Sigmoid colon (tissue), 7 donors: ENCODE data around the gene THRSP. TPM values are rescaled to one million over a fixed set of nuclear protein-coding genes. Genes with fewer than 3 reads are reported as not detected.

Source experiments
- DNase-seq: peaks from one replicate; pipeline ENCODE4 v3.0.0-alpha.2; 2019
- H3K27ac ChIP-seq, 4 donors: fragments of 200-600 bp; sonication (generic); one replicate each; pipeline ENCODE4 v1.5.1; 2016 to 2019; ENCODE audit warnings: mild to moderate bottlenecking in 1 of 4
- H3K27me3 ChIP-seq, 3 donors: fragments of 200-600 bp; sonication (generic); one replicate each; pipeline ENCODE4 v1.5.1; 2019; ENCODE audit warnings: mild to moderate bottlenecking in 1 of 3
- H3K36me3 ChIP-seq, 4 donors: fragments of 200-600 bp; sonication (generic); one replicate each; pipeline ENCODE4 v1.5.1; 2016 to 2019
- H3K4me1 ChIP-seq, 4 donors: fragments of 200-600 bp; sonication (generic); one replicate each; pipeline ENCODE4 v1.5.1; 2017 to 2019
- H3K4me3 ChIP-seq, 4 donors: fragments of 200-600 bp; sonication (generic); one replicate each; pipeline ENCODE4 v1.5.1; 2017 to 2019; ENCODE audit warnings: mild to moderate bottlenecking in 2 of 4, moderate library complexity in 1 of 4
- H3K9me3 ChIP-seq, 4 donors: fragments of 200-600 bp in 3 of 4; sonication (generic) in 3 of 4; one replicate each; pipeline versions ENCODE4 v1.5.1 to v1.6.1; 2013 to 2019
- EP300 ChIP-seq, 4 donors: sonication (generic); formaldehyde crosslinking; IDR thresholded peaks; one replicate each; pipeline ENCODE4 v1.6.1; 2017; ENCODE audit warnings: antibody characterized with exemption in 4 of 4
- POLR2A ChIP-seq, 2 donors: fragments of 450-650 bp; IDR thresholded peaks; one replicate each; pipeline ENCODE4 v1.6.1; 2016; ENCODE audit warnings: antibody characterized with exemption in 2 of 2, mild to moderate bottlenecking in 2 of 2, moderate library complexity in 2 of 2
- POLR2AphosphoS5 ChIP-seq, 4 donors: sonication (generic); formaldehyde crosslinking; IDR thresholded peaks; one replicate each; pipeline ENCODE4 v1.6.1; 2017; ENCODE audit warnings: antibody characterized with exemption in 4 of 4
- WGBS, 2 donors: extraction: QIAGEN DNeasy Blood & Tissue Kit; methylation state at CpG; one replicate each; pipeline ENCODE4 v1.1.7; 2013; 5-methylcytosine and 5-hydroxymethylcytosine counted together
- intact Hi-C: fragments of 100-400 bp; cut with DNase I; formaldehyde crosslinking; loops from one replicate; pipeline ENCODE4 v1.15.1; 2023
- polyA plus RNA-seq, 3 donors: library from polyadenylated mRNA; stranded (reverse); fragments of 200-250 nt; gene quantifications; one replicate each; pipeline ENCODE4 v1.2.3, GENCODE V29; 2013
- total RNA-seq, 4 donors: library from RNA; depleted of rRNA; stranded (reverse); fragments of >200 nt; gene quantifications; one replicate each; pipeline ENCODE4 v1.1.0, GENCODE V29; 2016
- TF ChIP-seq, protein P1 (sequence below), 4 experiments: fragments of 450-650 bp in 3 of 4; fragments of 200-600 bp in 1 of 4; IDR thresholded peaks; one replicate each; pipeline ENCODE4 v1.5.1; 2016 to 2019; ENCODE audit warnings: antibody characterized with exemption in 4 of 4, mild to moderate bottlenecking in 3 of 4, moderate library complexity in 2 of 4
- donor health status: healthy with polysubstance abuse.
- donor health status: Bipolar disorder and iron deficiency.
- donor health status: healthy.

The THRSP gene
- total and polyA plus RNA-seq, 7 donors = 1.8 to 3.4 TPM; not detected in 5

DNA sequence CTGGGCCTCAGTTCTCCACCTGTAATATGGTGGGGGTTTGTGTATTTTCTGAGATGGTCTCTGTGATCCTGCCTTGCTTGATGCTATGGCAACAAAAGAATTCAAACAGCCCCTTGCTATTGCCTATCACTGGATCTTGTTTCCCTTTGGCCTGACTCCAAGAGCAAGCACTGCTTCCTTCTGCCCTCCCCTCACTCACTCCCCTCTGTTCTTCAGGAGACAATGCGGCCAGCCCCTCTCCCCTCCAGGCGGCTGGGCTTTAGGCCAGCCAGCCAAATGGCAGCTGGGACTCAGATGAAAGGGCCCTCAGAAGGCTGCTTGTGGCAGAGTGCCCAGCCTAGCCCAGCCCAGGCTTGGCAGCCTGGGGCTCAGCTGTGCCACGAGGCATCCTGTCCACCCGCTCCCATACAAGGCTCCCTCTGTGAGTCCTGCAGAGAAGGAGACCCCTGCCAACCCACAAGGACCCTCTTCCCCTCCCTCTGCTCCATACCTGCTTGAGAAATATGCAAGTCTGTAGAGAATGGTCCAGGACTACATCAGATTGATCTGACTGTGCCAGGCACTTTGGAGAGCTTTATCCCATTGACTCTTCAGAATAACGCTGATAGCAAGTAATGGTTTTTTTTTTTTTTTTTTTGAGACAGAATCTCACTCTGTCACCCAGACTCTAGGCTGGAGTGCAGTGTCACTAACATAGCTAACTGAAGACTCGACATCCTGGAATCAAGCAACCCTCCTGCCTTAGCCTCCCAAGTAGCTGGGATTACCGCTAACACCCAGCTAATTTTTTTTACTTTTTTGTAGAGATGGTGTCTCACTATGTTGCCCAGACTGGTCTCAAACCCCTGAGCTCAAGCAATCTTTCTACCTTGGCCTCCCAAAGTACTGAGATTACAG, 33.0 kb upstream of the THRSP start:
- WGBS, 2 donors = 21 to 43% methylated on average over 7 of the region's 7 CpGs

DNA sequence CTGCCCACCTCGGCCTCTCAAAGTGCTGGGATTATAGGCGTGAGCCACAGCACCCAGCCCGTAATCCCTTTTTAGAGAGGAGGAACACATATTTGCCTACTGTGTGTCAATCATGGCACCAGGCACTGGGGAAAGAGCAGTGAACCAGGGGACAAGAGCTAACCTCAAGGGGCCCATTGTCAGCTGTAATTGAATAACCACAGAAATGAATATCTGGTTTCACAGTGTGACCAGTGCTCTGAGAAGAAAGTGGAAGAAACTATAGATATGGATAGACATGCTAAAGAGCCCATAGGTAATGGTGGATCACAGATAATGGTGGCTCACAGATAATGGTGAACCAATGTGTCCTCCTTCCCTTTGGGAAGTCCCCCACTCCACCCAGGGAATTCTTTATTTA, 32.0 kb upstream of the THRSP start:
- H3K4me3 ChIP-seq = no peak overlapping the region
- H3K27me3 ChIP-seq = no peaks in the 10 kb centered on the region
- H3K36me3 ChIP-seq = no peaks in the 10 kb centered on the region
- TF ChIP-seq, protein P1, sequence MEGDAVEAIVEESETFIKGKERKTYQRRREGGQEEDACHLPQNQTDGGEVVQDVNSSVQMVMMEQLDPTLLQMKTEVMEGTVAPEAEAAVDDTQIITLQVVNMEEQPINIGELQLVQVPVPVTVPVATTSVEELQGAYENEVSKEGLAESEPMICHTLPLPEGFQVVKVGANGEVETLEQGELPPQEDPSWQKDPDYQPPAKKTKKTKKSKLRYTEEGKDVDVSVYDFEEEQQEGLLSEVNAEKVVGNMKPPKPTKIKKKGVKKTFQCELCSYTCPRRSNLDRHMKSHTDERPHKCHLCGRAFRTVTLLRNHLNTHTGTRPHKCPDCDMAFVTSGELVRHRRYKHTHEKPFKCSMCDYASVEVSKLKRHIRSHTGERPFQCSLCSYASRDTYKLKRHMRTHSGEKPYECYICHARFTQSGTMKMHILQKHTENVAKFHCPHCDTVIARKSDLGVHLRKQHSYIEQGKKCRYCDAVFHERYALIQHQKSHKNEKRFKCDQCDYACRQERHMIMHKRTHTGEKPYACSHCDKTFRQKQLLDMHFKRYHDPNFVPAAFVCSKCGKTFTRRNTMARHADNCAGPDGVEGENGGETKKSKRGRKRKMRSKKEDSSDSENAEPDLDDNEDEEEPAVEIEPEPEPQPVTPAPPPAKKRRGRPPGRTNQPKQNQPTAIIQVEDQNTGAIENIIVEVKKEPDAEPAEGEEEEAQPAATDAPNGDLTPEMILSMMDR (IDR thresholded peaks at IDR 0.05) = no peak
- TF ChIP-seq POLR2A (IDR thresholded peaks at IDR 0.05) = no peak
- intact Hi-C loops = no loop called here
- H3K9me3 ChIP-seq = no peaks in the 10 kb centered on the region
- H3K27ac ChIP-seq = peak overlapping the region in 1 of 4 donors; percentile 48
- peaks cover 0 to 24% (median 15%) of the 10 kb centered on the region in 4 donors for H3K4me1 ChIP-seq
- 91 to 94% methylated on average over 3 of the region's 3 CpGs for WGBS, 2 donors
- DNase-seq = no peak

More for the DNA sequence above, 33.0 kb upstream of the THRSP start:
- intact Hi-C loops = no loop called here
- TF ChIP-seq POLR2AphosphoS5 (IDR thresholded peaks at IDR 0.05) (no peak), EP300 (IDR thresholded peaks at IDR 0.05) (no peak), POLR2A (IDR thresholded peaks at IDR 0.05) (no peak)
- TF ChIP-seq, protein P1 (IDR thresholded peaks at IDR 0.05) = no peak
- DNase-seq = peak; percentile 77
- no peaks in the 10 kb centered on the region for H3K36me3 ChIP-seq
- H3K9me3 ChIP-seq = no peaks in the 10 kb centered on the region
- H3K4me1 ChIP-seq = peaks cover 0 to 24% (median 15%) of the 10 kb centered on the region in 4 donors
- H3K4me3 ChIP-seq = no peak overlapping the region
- no peaks in the 10 kb centered on the region for H3K27me3 ChIP-seq
- H3K27ac ChIP-seq = peak overlapping the region in 3 of 4 donors; percentile 1 to 57 (median 18)

DNA sequence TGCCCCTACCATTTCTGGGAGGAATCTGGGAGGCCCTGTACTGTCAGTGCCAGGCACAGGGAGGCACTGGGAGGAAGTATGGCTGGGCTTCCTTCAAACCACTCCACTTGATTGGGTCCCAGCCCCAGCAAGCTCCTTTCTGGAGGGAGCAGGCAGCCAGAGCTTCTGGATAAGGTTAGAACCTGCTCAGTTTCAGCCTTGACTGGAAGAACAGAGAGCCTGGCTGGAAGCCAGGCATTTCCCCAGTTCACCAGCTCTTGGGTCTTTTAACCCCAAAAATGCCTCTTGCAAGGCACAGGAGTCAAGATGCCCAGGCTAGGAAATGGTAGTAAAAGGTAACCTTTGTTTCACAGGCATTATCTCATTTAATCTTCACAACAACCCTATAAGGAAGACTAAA, 31.6 kb upstream of the THRSP start:
- DNase-seq = no peak
- no peaks in the 10 kb centered on the region for H3K27me3 ChIP-seq
- H3K4me3 ChIP-seq = no peak overlapping the region
- intact Hi-C loops = no loop called here
- peaks cover 0 to 24% (median 15%) of the 10 kb centered on the region in 4 donors for H3K4me1 ChIP-seq
- H3K9me3 ChIP-seq = no peaks in the 10 kb centered on the region
- no peaks in the 10 kb centered on the region for H3K36me3 ChIP-seq
- peak overlapping the region in 1 of 4 donors; percentile 48 for H3K27ac ChIP-seq
- TF ChIP-seq POLR2A (IDR thresholded peaks at IDR 0.05) (no peak), POLR2AphosphoS5 (IDR thresholded peaks at IDR 0.05) (peak in 1 of 4 donors; percentile 14)
- TF ChIP-seq, protein P1 (IDR thresholded peaks at IDR 0.05) = no peak

GRCh38 chr11:78033040-78033439, 30.6 kb upstream of the THRSP start:
- no peak for TF ChIP-seq EP300 (IDR thresholded peaks at IDR 0.05)
- no peak for TF ChIP-seq POLR2A (IDR thresholded peaks at IDR 0.05)
- no peak for TF ChIP-seq POLR2AphosphoS5 (IDR thresholded peaks at IDR 0.05)

GRCh38 chr11:78034623-78035022, 29.0 kb upstream of the THRSP start:
- intact Hi-C loops = no loop called here
- no peak for DNase-seq
- no peaks in the 10 kb centered on the region for H3K9me3 ChIP-seq
- no peak overlapping the region for H3K27ac ChIP-seq
- no peaks in the 10 kb centered on the region for H3K27me3 ChIP-seq
- H3K36me3 ChIP-seq = no peaks in the 10 kb centered on the region
- TF ChIP-seq POLR2A (IDR thresholded peaks at IDR 0.05) (no peak), POLR2AphosphoS5 (IDR thresholded peaks at IDR 0.05) (no peak), EP300 (IDR thresholded peaks at IDR 0.05) (no peak)
- TF ChIP-seq, protein P1 (IDR thresholded peaks at IDR 0.05) = no peak
- peaks cover 0 to 34% (median 18%) of the 10 kb centered on the region in 4 donors for H3K4me1 ChIP-seq
- WGBS, 2 donors = 70 to 81% methylated on average over 10 of the region's 10 CpGs
- no peak overlapping the region for H3K4me3 ChIP-seq

More at GRCh38 chr11:78033040-78033439, 30.6 kb upstream of the THRSP start:
- Histone ChIP-seq H3K27me3 (no peaks in the 10 kb centered on the region), H3K36me3 (no peaks in the 10 kb centered on the region), H3K27ac (no peak overlapping the region), H3K4me3 (no peak overlapping the region), H3K4me1 (peaks cover 0 to 24% (median 15%) of the 10 kb centered on the region in 4 donors), H3K9me3 (no peaks in the 10 kb centered on the region)
- no peak for DNase-seq
- intact Hi-C loops = no loop called here
- 49 to 68% methylated on average over 4 of the region's 4 CpGs for WGBS, 2 donors
